PFSK-1 (cell line): ENCODE data around the gene FASTKD2.

Experiments
- FOXP2 ChIP-seq: optimal IDR thresholded peaks from 2 replicates; pipeline ENCODE3; 2011; ENCODE audit warnings: borderline replicate concordance, control low read depth, inconsistent platforms; ENCODE audit not compliant: insufficient read depth; ENCODE audit errors: extremely low read length, extremely low read depth
- POLR2AphosphoS5 ChIP-seq: IDR thresholded peaks from 2 replicates; pipeline ENCODE4 v1.6.1; 2012; ENCODE audit warnings: low read depth, mild to moderate bottlenecking, control low read depth, low read length, moderate library complexity
- REST ChIP-seq, 2 experiments: IDR thresholded peaks; 2 replicates each; pipeline versions ENCODE4 v1.6.1 to v1.8.0; 2011 to 2012; ENCODE audit warnings: low read depth in 2 of 2, low read length in 2 of 2, control low read depth in 1 of 2, inconsistent platforms in 1 of 2, mild to moderate bottlenecking in 1 of 2, moderate library complexity in 1 of 2; ENCODE audit not compliant: insufficient read depth in 1 of 2
- SIN3A ChIP-seq: IDR thresholded peaks from 2 replicates; pipeline ENCODE4 v1.6.1; 2012; ENCODE audit warnings: mild to moderate bottlenecking, low read length, moderate library complexity, borderline replicate concordance; ENCODE audit not compliant: insufficient read depth
- TAF1 ChIP-seq: IDR thresholded peaks from 2 replicates; pipeline ENCODE4 v1.6.1; 2012; ENCODE audit warnings: low read length, control low read depth, borderline replicate concordance; ENCODE audit not compliant: insufficient read depth

Gene FASTKD2

GRCh38 chr2:206833291-206833690 lies 67.9 kb downstream of the FASTKD2 start:
- TF ChIP-seq FOXP2 (no peak), POLR2AphosphoS5 (no peak), SIN3A (no peak), TAF1 (no peak), REST (IDR thresholded peaks at IDR 0.05; ENCODE audit: insufficient read depth in 1 of 2, low read depth in 2 of 2, low read length in 2 of 2) (no peak)

- TF ChIP-seq REST (IDR thresholded peaks at IDR 0.05; ENCODE audit: insufficient read depth in 1 of 2, low read depth in 2 of 2, low read length in 2 of 2), result no peak
- no peak for TF ChIP-seq SIN3A
- no peak for TF ChIP-seq TAF1
- TF ChIP-seq FOXP2, result no peak
- no peak for TF ChIP-seq POLR2AphosphoS5
These were observed 71.3 kb downstream of the FASTKD2 start for GRCh38 chr2:206836722-206837121.

DNA sequence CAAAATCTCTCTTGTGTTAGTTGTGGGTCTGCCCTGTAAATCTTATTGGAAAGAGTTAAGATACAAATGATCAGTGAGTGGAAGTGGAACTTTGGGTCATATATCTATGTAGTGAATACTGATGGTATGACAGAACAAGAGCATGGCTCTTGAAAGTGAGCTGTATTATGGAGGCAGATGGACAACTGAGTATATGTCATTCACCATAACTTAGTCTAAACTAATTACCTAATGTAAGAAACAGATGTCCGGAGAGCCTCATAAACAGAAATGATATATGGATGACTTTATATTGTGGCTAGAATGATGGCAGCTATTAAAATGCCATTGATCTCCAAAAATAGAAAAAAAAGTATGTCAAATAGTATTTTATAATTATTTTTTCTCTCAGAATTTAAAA lies 72.4 kb downstream of the FASTKD2 start:
- TF ChIP-seq SIN3A (no peak), REST (IDR thresholded peaks at IDR 0.05; ENCODE audit: insufficient read depth in 1 of 2, low read depth in 2 of 2, low read length in 2 of 2) (no peak), FOXP2 (no peak), POLR2AphosphoS5 (no peak), TAF1 (no peak)

DNA sequence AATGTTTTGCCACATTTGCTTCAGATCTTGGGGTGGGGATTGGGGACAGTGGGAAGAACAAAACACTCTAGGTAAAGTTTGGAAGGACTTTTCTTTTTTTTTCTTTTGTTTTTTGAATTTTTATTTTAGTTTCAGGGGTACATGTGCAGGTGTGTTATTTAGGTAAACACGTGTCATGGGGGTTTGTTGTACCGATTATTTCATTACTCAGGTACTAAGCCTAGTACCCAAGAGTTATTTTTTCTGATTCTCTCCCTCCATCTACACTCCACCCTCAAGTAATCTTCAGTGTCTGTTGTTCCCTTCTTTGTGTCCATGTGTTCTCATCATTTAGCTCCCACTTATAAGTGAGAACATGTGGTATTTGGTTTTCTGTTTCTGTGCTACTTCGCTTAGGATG lies 73.3 kb downstream of the FASTKD2 start:
- TF ChIP-seq TAF1 (no peak), SIN3A (no peak), FOXP2 (no peak), POLR2AphosphoS5 (no peak), REST (IDR thresholded peaks at IDR 0.05; ENCODE audit: insufficient read depth in 1 of 2, low read depth in 2 of 2, low read length in 2 of 2) (no peak)

- TF ChIP-seq FOXP2, result no peak
These were observed 75.6 kb downstream of the FASTKD2 start for GRCh38 chr2:206840999-206841398.
